Osteocyte (in vitro differentiated cells): ENCODE results near the gene TOR1AIP2. TPM values are rescaled to one million over a fixed set of nuclear protein-coding genes. Genes with fewer than 3 reads are reported as not detected.

Source experiments
- DNase-seq: peaks from one replicate; pipeline ENCODE4 v3.0.0; 2021; ENCODE audit warnings: mixed read lengths; ENCODE audit not compliant: unreplicated experiment; ENCODE audit errors: extremely low spot score
- H3K27ac Mint-ChIP-seq: one replicate; pipeline ENCODE4 v1.8.0; 2021; ENCODE audit warnings: mild to moderate bottlenecking, mixed read lengths; ENCODE audit not compliant: unreplicated experiment
- H3K27me3 Mint-ChIP-seq: one replicate; pipeline ENCODE4 v1.8.0; 2021; ENCODE audit warnings: mixed read lengths; ENCODE audit not compliant: unreplicated experiment
- H3K36me3 Mint-ChIP-seq: one replicate; pipeline ENCODE4 v1.8.0; 2021; ENCODE audit warnings: mixed read lengths; ENCODE audit not compliant: unreplicated experiment
- H3K4me1 Mint-ChIP-seq: one replicate; pipeline ENCODE4 v1.8.0; 2021; ENCODE audit warnings: mixed read lengths; ENCODE audit not compliant: unreplicated experiment
- H3K4me3 Mint-ChIP-seq: one replicate; pipeline ENCODE4 v1.8.0; 2021; ENCODE audit warnings: mild to moderate bottlenecking, moderate library complexity, mixed read lengths; ENCODE audit not compliant: unreplicated experiment
- H3K9me3 Mint-ChIP-seq: one replicate; pipeline ENCODE4 v1.8.0; 2021; ENCODE audit warnings: mixed read lengths; ENCODE audit not compliant: unreplicated experiment
- CTCF ChIP-seq: fragments of 200-600 bp; sonication (generic); IDR thresholded peaks from 2 replicates; pipeline ENCODE4 v1.5.0; 2021; ENCODE audit warnings: antibody characterized with exemption, mild to moderate bottlenecking, moderate library complexity
- total RNA-seq: library from RNA; stranded (reverse); gene quantifications from 2 replicates; pipeline ENCODE4 v1.2.1, GENCODE V29; 2021

TOR1AIP2 gene
- total RNA-seq, 1 donor from 2014 or later, result 85.5 TPM

GRCh38 chr1:179910934-179911333 is 33.3 kb upstream of the TOR1AIP2 start:
- no peak overlapping the region for H3K4me3 Mint-ChIP-seq
- no peak overlapping the region for H3K27ac Mint-ChIP-seq
- no peaks in the 10 kb centered on the region for H3K4me1 Mint-ChIP-seq
- peaks cover 36% of the 10 kb centered on the region for H3K36me3 Mint-ChIP-seq
- TF ChIP-seq CTCF, result no peak
- no peak for DNase-seq
- H3K27me3 Mint-ChIP-seq, result no peaks in the 10 kb centered on the region
- no peaks in the 10 kb centered on the region for H3K9me3 Mint-ChIP-seq

DNA sequence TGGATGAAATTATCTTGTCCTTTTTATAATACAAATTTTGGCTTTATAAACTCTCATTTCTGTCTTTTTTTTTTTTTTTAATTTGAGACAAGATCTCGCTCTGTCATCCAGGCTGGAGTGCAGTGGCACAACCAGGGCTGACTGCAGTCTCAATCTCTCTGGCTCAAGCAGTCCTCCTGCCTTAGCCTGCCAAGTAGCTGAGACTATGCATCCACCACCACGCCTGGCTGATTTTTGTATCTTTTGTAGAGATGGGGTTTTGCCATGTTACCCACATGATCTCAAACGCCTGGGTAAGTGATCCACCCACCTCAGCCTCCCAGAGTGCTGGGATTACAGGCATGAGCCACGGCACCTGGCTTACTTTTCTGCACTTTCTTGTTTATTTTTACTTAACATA is 12.0 kb upstream of the TOR1AIP2 start:
- DNase-seq, result no peak
- Mint-ChIP-seq H3K9me3 (no peaks in the 10 kb centered on the region), H3K4me1 (peaks cover 6% of the 10 kb centered on the region), H3K27ac (no peak overlapping the region), H3K4me3 (no peak overlapping the region), H3K36me3 (peaks cover 29% of the 10 kb centered on the region), H3K27me3 (no peaks in the 10 kb centered on the region)
- TF ChIP-seq CTCF, result no peak

DNA sequence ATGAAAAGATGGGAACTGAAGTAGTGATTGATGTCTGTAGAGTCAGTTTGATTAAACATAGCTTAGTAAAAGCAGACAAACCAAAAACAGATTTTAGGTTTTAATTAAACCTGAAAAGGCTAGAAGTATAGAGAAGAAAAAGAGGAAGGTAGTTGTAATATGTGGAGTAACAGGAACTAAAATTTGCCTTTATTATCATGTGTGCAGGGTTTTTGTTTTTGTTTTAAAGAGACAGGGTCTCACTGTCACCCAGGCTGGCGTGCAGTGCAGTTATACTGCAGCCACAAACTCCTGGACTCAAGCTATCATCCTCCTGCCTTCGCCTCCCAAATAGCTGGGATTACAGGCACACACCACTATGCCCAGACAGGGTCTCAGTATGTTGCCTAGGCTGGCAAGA is 10.5 kb upstream of the TOR1AIP2 start:
- no peaks in the 10 kb centered on the region for H3K9me3 Mint-ChIP-seq
- TF ChIP-seq CTCF, result no peak
- H3K4me3 Mint-ChIP-seq, result no peak overlapping the region
- peaks cover 19% of the 10 kb centered on the region for H3K4me1 Mint-ChIP-seq
- H3K36me3 Mint-ChIP-seq, result peaks cover 32% of the 10 kb centered on the region
- no peaks in the 10 kb centered on the region for H3K27me3 Mint-ChIP-seq
- DNase-seq, result no peak
- H3K27ac Mint-ChIP-seq, result no peak overlapping the region

DNA sequence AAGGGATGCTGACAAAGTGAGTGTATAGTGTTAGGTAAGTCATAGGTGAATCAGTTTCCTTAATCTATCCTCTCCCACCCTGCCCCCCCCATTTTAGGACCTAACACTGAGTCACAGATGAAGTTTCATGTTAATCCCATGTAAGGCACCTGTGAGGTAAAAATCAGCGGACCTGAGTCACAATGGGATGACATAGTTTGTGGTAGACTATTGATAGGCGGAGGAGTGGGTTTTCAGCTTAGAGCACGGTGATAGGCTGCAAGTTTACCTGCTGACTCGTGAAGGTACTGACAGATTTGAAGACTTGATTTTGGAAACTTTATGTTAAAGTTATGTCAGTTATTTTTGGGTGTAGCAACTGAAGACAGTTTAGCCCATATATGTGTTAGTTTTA is 6.1 kb upstream of the TOR1AIP2 start:
- peak overlapping the region; percentile 98 for H3K4me3 Mint-ChIP-seq
- H3K36me3 Mint-ChIP-seq, result peaks cover 13% of the 10 kb centered on the region
- no peak for TF ChIP-seq CTCF
- H3K9me3 Mint-ChIP-seq, result no peaks in the 10 kb centered on the region
- H3K27ac Mint-ChIP-seq, result peak overlapping the region; percentile 100
- no peak for DNase-seq
- H3K27me3 Mint-ChIP-seq, result no peaks in the 10 kb centered on the region
- peaks cover 34% of the 10 kb centered on the region for H3K4me1 Mint-ChIP-seq

DNA sequence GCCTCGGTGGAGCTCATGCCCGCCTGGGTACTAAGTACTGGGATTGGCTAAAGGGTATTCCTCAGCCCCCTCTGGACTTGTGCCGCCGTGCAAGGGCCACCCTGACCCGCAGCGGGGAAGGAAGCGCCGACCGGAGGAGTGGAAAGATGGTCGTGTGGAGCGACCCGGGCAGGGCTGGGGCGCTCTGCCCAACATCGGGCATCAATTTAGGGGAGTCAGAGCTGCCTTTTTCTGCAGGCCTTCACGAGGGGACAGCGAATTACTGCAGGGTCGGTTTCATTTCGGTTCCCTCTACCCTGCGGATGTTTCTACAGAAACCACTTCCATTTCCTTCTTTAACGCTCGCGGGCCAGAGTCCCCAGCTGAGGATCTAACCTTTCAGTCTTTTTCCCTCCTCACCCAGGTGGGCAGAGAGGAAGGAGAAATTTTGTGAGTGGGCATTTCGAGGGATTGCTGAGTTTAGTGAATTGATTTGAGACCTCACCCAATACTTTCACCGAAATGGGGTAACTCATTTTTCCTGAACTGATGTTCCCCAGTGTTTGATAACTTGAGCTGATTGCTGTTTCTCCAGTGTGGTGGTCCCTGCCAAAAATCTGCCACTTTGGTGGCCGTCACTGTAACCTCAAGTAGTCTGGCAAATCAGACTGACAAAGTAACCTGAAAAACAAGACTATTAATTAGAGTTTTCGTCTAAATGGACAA is 5.6 kb upstream of the TOR1AIP2 start:
- H3K36me3 Mint-ChIP-seq, result peaks cover 13% of the 10 kb centered on the region
- peak overlapping the region; percentile 100 for H3K27ac Mint-ChIP-seq
- H3K27me3 Mint-ChIP-seq, result no peaks in the 10 kb centered on the region
- peak overlapping the region; percentile 98 for H3K4me3 Mint-ChIP-seq
- peaks cover 36% of the 10 kb centered on the region for H3K4me1 Mint-ChIP-seq
- DNase-seq, result no peak
- H3K9me3 Mint-ChIP-seq, result no peaks in the 10 kb centered on the region
- TF ChIP-seq CTCF, result no peak
